Peyer's patch (tissue), 4 donors: ENCODE measurements around the gene FTCDNL1.

ENCODE experiments used
- CTCF ChIP-seq, 6 experiments: fragments of 450-650 bp in 4 of 6; fragments of 200-600 bp in 2 of 6; sonication (generic) in 1 of 6; IDR thresholded peaks; one replicate each; pipeline ENCODE4 v1.5.1; 2017 to 2019; ENCODE audit warnings: antibody characterized with exemption in 6 of 6, mild to moderate bottlenecking in 3 of 6, moderate library complexity in 1 of 6
- POLR2A ChIP-seq, 2 donors: fragments of 450-650 bp; IDR thresholded peaks; one replicate each; pipeline ENCODE4 v1.5.1; 2017; ENCODE audit warnings: antibody characterized with exemption in 2 of 2, mild to moderate bottlenecking in 2 of 2, moderate library complexity in 2 of 2

GRCh38 chr2:199814101-199814816 lies 36.7 kb downstream of the FTCDNL1 start:
- TF ChIP-seq POLR2A (IDR thresholded peaks at IDR 0.05) = no peak
- TF ChIP-seq CTCF (IDR thresholded peaks at IDR 0.05) = no peak
